SK-N-SH treated with all-trans-retinoic acid at 6 μM for 48 hours (cell line): Measurements from ENCODE around the gene CRAMP1.

ENCODE experiments used
- ARNTL ChIP-seq: fragments of 450-650 bp; formaldehyde crosslinking; IDR thresholded peaks from 2 replicates; pipeline ENCODE4 v1.5.0; 2020; ENCODE audit warnings: low read depth, mild to moderate bottlenecking, moderate library complexity, borderline replicate concordance
- CSRNP3 ChIP-seq: fragments of 250-450 bp; sonication (Bioruptor Pico); IDR thresholded peaks from 2 replicates; pipeline ENCODE4 v1.5.1; 2021; ENCODE audit warnings: mild to moderate bottlenecking, moderate library complexity
- TOX ChIP-seq: fragments of 250-450 bp; sonication (Bioruptor Pico); IDR thresholded peaks from 2 replicates; pipeline ENCODE4 v1.8.0; 2021; ENCODE audit warnings: mild to moderate bottlenecking, moderate library complexity, borderline replicate concordance
- ZFP3 ChIP-seq: fragments of 250-450 bp; sonication (Bioruptor Pico); IDR thresholded peaks from 2 replicates; pipeline ENCODE4 v1.5.0; 2020; ENCODE audit warnings: mild to moderate bottlenecking, moderate library complexity

DNA sequence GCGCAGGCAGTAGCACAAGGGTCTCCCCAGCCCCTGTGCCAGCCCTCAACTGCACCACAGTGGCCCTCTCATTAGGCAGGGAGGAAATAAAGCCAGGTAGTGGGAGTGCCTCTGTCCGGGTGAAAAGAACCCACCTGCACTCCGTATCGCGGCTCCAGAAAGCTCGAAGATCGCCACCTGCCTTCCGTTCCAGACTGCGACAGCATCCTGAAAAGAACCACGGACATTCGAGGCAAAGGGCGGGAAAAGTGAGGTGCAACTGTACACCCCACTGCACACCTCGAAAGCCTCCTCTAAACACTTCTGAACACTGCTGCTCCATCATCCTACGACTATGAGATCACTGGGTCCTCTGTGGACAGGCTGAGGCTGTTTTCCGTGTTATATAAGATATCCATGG, 29.0 kb upstream of the CRAMP1 start:
- TF ChIP-seq ARNTL (CRISPR knock-in tag) (no peak), TOX (CRISPR knock-in tag) (no peak), ZFP3 (CRISPR knock-in tag) (no peak), CSRNP3 (CRISPR knock-in tag) (no peak)
